GM19324 (cell line): Measurements from ENCODE around the gene USP2.

ENCODE experiments used
- ATAC-seq: cut with Tn5 transposase; IDR thresholded peaks from one replicate; pipeline ENCODE4 v1.9.1; 2021; ENCODE audit warnings: mild to moderate bottlenecking, moderate library complexity; ENCODE audit not compliant: unreplicated experiment, low FRiP score

Gene USP2

GRCh38 chr11:119345685-119346084 lies 35.8 kb downstream of the USP2 start:
- ATAC-seq, result no peak

GRCh38 chr11:119344291-119345010 lies 37.0 kb downstream of the USP2 start:
- no peak for ATAC-seq

GRCh38 chr11:119343726-119344125 lies 37.8 kb downstream of the USP2 start:
- no peak for ATAC-seq

- ATAC-seq, result no peak
Observed at GRCh38 chr11:119342362-119343130, 38.9 kb downstream of the USP2 start.

- no peak for ATAC-seq
Observed at GRCh38 chr11:119342023-119342300, 39.5 kb downstream of the USP2 start.

GRCh38 chr11:119341222-119342022 lies 40.1 kb downstream of the USP2 start:
- ATAC-seq, result no peak

- no peak for ATAC-seq
Observed at GRCh38 chr11:119340335-119341221, 40.9 kb downstream of the USP2 start, which contains the start of gene C1QTNF5. Gene C1QTNF5 (minus strand): TSS chr11:119340883. CDS start chr11:119340397, 486 bp downstream.

- no peak for ATAC-seq
Observed at GRCh38 chr11:119339589-119340334, 41.7 kb downstream of the USP2 start.

- ATAC-seq, result no peak
Observed at GRCh38 chr11:119338965-119339588, 42.4 kb downstream of the USP2 start.

GRCh38 chr11:119338318-119338890 lies 43.1 kb downstream of the USP2 start:
- ATAC-seq, result no peak

GRCh38 chr11:119337581-119338317 lies 43.7 kb downstream of the USP2 start:
- no peak for ATAC-seq

GRCh38 chr11:119336744-119337469 lies 44.6 kb downstream of the USP2 start:
- no peak for ATAC-seq

- no peak for ATAC-seq
Observed at GRCh38 chr11:119335655-119336543, 45.6 kb downstream of the USP2 start.

GRCh38 chr11:119335091-119335654 lies 46.3 kb downstream of the USP2 start:
- no peak for ATAC-seq

- ATAC-seq, result peak; percentile 89
Observed at GRCh38 chr11:119334174-119334930, 47.1 kb downstream of the USP2 start, which contains the start of gene RNF26. Gene RNF26 (plus strand): TSS chr11:119334527. CDS start chr11:119335123, 596 bp downstream.
